Renal pelvis (tissue), 4 donors: Measurements from ENCODE around the gene MAPKBP1. TPM values are rescaled to one million over a fixed set of nuclear protein-coding genes. Genes with fewer than 3 reads are reported as not detected.
A peak's percentile ranks its signal among the peaks of the same experiment; 100 is the strongest.

Experiments used
- DNase-seq: peaks from one replicate; pipeline ENCODE4 v3.0.0-alpha.2; 2013
- polyA plus RNA-seq, 3 donors: library from polyadenylated mRNA; unstranded; fragments of 120-200 nt; gene quantifications; one replicate each; pipeline ENCODE4 v1.2.1, GENCODE V29; 2013; ENCODE audit not compliant: insufficient read length in 3 of 3

Gene MAPKBP1
- polyA plus RNA-seq, 3 donors = 11.7 to 19.8 (median 19.2) TPM

DNA sequence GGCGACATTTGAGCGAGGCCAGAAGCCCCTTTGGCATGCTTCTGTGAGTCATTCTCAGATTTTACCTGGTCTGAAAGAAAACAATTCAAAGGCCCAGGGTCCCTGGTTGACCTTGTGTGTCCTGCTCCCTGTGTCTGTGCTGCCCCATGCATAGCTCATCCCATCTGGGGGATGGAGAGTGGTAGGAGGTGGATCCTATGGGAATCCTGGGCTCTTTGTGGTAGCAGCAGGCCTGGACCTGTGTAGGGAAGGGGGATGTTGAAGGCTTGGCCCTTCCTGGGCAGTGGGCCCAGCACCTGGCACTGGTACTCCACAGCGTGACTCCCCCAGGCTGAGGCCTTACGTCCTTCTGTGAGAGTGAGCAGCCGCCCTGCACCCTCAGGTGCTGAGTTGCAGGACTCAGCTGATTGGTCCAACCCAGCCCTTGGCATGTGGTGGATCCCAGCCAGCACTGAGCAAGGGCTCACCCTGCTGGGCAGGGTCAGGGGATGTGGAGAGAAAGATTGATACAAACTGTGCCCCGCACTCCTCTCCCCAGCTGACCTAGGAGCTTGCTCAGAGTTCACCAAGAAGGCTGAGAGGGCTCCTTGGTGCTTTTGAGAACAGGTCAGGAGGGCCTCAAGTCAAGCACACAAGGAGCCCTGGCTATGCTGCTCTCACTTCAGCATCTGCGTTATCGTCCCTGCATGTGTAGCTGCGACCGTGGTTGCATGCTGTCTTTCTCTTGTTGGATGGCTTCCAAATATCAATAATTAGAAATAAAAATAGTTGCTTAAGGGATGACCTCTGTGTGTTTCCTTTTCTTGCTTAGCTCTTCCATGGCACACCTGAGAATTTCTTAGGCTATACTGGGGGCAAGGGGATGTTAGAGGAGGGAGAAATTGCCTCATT is 32.3 kb downstream of the MAPKBP1 start:
- no peak for DNase-seq

DNA sequence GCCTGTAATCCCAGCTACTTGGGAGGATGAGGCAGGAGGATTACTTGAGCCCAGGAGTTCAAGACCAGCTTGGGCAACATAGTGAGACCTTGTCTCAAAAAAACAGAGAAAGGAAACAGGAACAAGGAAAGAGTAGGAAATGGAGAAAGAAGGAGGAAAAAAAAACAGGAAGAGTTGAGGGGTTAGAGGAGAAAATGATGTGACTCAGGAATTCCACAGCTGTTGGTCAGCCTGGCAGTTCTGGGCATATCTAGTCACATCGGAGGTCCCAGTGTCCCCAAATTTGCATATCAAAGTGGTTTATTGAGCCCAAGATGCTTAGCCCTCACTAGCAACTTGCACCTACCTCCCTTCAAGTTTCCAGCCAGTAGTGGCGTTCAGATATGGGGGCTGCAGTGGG is 34.8 kb downstream of the MAPKBP1 start:
- DNase-seq = no peak

GRCh38 chr15:41809526-41810220 is 35.4 kb downstream of the MAPKBP1 start:
- DNase-seq = no peak

- no peak for DNase-seq
These were observed 36.6 kb downstream of the MAPKBP1 start for GRCh38 chr15:41810651-41811431.

GRCh38 chr15:41811432-41812195 is 37.3 kb downstream of the MAPKBP1 start:
- DNase-seq = peak; percentile 83

GRCh38 chr15:41812820-41813375 is 38.6 kb downstream of the MAPKBP1 start:
- no peak for DNase-seq

DNA sequence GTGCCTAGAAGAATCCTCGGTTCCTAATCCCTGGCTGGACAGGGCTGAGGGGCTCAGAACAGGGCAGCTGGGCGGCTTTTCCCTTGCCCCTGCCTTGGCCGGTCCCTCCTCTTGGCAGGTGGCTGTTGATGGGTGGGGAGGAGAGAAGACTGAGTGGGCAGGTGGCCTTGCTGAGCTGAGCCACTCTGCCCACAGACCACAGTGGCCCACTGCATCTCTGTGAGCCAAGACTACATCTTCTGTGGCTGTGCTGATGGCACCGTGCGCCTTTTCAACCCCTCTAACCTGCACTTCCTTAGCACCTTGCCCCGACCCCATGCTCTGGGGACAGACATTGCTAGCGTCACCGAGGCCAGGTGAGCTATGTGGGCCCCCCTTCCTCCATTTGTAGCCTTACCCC is 39.1 kb downstream of the MAPKBP1 start:
- no peak for DNase-seq

- no peak for DNase-seq
These were observed 40.2 kb downstream of the MAPKBP1 start for GRCh38 chr15:41814534-41814933.

DNA sequence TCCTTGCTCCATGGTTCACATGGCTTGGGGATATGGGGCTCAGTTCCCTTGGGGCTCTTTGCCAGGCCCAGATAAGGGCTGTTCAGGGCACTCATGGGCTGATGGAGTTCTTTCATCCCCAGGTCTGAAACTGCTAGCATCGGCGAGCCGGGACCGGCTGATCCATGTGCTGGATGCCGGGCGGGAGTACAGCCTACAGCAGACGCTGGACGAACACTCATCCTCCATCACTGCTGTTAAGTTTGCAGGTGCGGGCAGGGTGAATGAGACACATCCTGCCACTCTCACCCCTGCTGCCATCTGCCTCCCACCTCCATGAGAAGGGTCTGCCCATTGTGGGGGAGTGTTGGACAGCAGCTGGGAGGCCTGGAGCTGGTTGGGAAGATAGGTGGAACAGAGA is 42.5 kb downstream of the MAPKBP1 start:
- DNase-seq = no peak

DNA sequence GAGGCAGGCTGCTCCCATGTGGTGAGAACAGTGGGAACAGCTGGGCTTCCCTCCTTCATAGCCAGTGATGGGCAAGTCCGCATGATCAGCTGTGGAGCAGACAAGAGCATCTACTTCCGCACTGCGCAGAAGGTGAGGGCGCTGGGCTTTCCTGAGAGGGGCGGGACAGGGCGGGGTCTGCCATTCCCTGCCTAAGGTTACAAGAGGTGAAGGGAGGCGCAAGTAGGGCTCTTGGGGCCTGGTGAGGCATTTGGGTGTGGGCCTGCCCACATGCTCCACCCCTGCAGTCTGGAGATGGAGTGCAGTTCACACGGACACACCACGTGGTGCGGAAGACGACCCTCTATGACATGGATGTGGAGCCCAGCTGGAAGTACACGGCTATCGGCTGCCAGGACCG is 43.0 kb downstream of the MAPKBP1 start:
- no peak for DNase-seq

DNA sequence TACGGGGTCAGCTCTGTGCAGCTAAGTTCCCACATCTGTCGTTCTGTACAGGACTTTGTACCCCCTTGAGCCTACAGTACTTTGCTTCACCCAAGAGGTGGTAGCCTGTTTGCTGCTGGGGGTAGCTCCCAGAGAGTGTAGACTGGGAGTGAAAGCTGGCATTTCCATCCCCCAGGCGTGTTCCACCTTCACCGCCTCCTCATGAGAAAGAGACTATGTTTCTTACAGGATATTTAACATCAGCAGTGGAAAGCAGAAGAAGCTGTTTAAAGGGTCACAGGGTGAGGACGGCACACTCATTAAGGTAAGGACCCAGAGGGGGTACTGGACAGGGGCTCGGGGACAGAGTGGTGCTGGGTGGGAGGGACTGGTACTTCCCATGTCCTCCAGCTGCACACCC is 43.5 kb downstream of the MAPKBP1 start:
- no peak for DNase-seq

DNA sequence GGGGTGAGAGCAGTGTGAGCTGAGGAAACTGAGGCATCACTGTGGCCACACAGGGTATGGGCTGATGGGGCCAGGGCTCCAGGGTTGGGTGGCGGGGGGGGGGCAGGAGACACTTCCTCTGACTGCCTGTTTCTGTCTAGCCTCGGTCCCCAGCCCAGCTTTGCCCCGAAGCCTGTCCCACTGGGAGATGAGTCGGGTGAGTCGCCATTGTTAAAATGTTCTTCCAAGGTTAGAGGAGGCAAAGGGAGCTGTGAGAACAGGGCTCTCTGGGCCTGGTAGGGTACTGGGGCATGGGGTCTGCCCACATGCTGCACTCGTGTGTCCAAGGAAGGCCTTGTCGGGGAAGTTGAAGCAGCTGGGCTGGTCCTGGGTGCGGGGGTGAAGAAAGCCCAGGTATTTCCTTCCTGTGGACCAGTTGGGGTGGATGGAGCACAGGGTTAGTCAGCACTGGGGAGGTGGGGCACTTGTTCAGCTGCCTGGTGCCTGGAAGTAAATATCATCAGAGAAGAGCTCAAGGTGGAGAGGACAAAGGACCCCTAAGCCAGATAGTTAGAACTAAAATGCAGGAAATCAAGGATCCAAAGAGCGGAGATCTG is 45.3 kb downstream of the MAPKBP1 start:
- no peak for DNase-seq

- DNase-seq = no peak
These were observed 46.6 kb downstream of the MAPKBP1 start for GRCh38 chr15:41820791-41821423.

- no peak for DNase-seq
These were observed 47.5 kb downstream of the MAPKBP1 start for GRCh38 chr15:41821831-41822230.

DNA sequence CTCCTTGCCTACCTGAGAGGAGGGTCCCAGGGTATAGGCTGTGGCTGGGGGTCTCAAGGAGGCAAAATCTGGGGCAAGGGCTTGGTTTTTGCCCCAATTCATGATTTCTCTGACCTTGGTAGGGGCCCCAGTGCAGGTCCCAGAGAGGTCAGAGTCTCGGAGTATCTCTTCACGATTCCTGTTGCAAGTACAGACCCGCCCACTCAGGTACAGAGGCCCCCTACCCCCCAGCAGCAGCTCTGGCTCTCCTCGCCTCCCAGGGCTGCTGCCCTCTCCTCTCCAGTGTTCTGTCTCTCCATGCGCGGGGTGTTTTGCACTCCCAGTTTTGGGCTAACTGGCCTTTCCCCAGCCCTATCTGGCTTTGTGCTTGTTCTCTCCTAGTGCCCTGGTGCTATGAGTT is 48.2 kb downstream of the MAPKBP1 start:
- DNase-seq = no peak

DNA sequence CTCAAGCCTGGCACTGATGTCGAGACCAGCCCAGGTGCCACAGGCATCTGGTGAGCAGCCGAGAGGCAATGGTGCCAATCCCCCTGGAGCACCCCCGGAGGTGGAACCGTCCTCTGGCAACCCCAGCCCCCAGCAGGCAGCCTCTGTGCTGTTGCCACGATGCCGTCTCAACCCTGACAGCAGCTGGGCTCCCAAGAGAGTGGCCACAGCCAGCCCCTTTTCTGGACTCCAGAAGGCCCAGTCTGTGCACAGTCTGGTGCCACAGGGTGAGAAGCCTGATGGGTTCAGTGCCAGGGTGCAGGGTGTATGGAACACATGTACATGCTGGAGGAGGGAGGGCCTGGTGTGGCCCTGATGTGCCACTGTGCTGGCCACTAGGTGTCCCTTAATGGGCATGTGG is 48.7 kb downstream of the MAPKBP1 start:
- DNase-seq = no peak

- no peak for DNase-seq
These were observed 49.2 kb downstream of the MAPKBP1 start for GRCh38 chr15:41823502-41823901.

DNA sequence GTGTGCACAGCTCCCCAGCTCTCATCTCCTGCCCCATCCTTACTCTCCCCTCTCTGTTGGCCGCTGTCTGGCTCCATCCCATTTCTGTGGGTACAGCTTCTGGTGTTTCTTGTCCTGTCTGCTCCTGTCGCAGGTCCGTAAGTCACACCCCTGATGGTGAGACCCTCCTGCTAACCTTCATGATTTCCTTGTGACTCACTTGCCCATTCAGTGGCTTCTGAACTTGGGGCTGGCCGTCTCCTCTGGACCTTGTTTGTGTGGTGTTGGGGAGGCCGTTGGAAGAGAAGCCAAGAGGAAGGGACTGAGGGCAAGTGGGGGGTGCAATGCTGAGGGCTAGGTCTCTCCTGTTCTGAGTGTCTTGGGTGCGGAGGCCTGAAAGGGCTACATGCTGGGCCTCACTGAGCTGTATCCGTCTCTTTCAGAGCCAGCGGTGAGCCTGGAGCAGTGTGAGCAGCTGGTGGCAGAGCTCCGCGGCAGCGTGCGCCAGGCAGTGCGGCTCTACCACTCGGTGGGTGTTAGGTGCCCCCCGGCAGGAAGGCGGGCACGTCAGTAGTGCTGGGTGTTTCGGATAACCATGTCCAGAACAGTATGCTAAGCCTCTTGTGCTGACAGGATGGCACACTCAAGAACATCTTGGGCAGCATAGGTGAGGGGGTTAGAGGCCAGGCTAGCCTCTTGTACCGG is 49.9 kb downstream of the MAPKBP1 start:
- no peak for DNase-seq

DNA sequence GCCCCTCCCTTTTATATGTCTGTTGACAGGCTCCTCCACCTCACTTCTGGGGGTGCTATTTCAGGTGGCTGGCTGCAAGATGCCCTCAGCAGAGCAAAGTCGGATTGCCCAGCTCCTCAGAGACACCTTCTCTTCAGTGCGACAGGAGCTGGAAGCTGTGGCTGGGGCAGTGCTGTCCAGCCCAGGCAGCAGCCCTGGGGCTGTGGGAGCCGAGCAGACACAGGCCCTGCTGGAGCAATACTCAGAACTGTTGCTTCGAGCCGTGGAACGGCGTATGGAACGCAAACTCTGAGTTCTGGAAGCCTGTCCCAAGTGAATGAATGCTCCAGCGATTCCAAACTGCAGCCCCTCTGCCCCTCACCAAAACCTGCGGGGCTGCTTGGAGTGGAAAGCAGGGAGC is 50.9 kb downstream of the MAPKBP1 start:
- no peak for DNase-seq
